ENCODE measurements around the gene CD3G. TPM values are rescaled to one million over a fixed set of nuclear protein-coding genes. Genes with fewer than 3 reads are reported as not detected.

The CD3G gene
- total and polyA plus RNA-seq, 2 of the 8 experiments (the other 6 are each of a cell fraction or from before 2014, with no cell fraction given): not detected

- TF ChIP-seq CHD1 (IDR thresholded peaks at IDR 0.05; ENCODE audit: low read depth, low read length) (no peak), GTF2F1 (IDR thresholded peaks at IDR 0.05; ENCODE audit: borderline replicate concordance, low read depth, low read length) (no peak), YY1 (IDR thresholded peaks at IDR 0.05; ENCODE audit: low read depth, low read length) (no peak), MAX (IDR thresholded peaks at IDR 0.05) (no peak), SRF (IDR thresholded peaks at IDR 0.05; ENCODE audit: low read depth, low read length) (no peak), RAD21 (IDR thresholded peaks at IDR 0.05 in 1 of 2, conservative IDR thresholded peaks at IDR 0.05 in 1 of 2; ENCODE audit: low read depth in 2 of 2, low read length in 2 of 2) (peak; percentile 54 to 65), POLR2A (IDR thresholded peaks at IDR 0.05; ENCODE audit: control extremely low read depth in 1 of 2, low read depth in 2 of 2, low read length in 2 of 2) (no peak), POU5F1 (IDR thresholded peaks at IDR 0.05; ENCODE audit: low read depth, low read length) (no peak), JUND (IDR thresholded peaks at IDR 0.05; ENCODE audit: low read length) (0 out of 2 replicates have a peak, but pooled peaks have one; percentile 29), SIN3A (conservative IDR thresholded peaks at IDR 0.05 in 1 of 2, IDR thresholded peaks at IDR 0.05 in 1 of 2; ENCODE audit: low read depth in 1 of 2, low read length in 2 of 2) (no peak), ASH2L (IDR thresholded peaks at IDR 0.05; ENCODE audit: low read length) (no peak), PHF8 (conservative IDR thresholded peaks at IDR 0.05; ENCODE audit: low read depth, low read length) (no peak), SIX5 (IDR thresholded peaks at IDR 0.05; ENCODE audit: low read depth, low read length) (no peak), HDAC6 (IDR thresholded peaks at IDR 0.05; ENCODE audit: low read depth, low read length) (no peak), RFX5 (IDR thresholded peaks at IDR 0.05; ENCODE audit: borderline replicate concordance, low read depth, low read length) (no peak), BRCA1 (IDR thresholded peaks at IDR 0.05; ENCODE audit: low read depth, low read length) (no peak)
Observed at GRCh38 chr11:118295815-118296454, 48.2 kb upstream of the CD3G start (continued).
